GM19193 (cell line): ENCODE data around the gene RANBP3L.
A peak's percentile ranks its signal among the peaks of the same experiment; 100 is the strongest.

ENCODE experiments used
- POLR2A ChIP-seq: IDR thresholded peaks from 4 replicates; pipeline ENCODE4 v1.6.1; 2011; ENCODE audit not compliant: insufficient read depth, insufficient read length; ENCODE audit errors: extremely low read depth

RANBP3L gene

GRCh38 chr5:36264202-36264760 lies 37.4 kb downstream of the RANBP3L start:
- TF ChIP-seq POLR2A, result no peak

DNA sequence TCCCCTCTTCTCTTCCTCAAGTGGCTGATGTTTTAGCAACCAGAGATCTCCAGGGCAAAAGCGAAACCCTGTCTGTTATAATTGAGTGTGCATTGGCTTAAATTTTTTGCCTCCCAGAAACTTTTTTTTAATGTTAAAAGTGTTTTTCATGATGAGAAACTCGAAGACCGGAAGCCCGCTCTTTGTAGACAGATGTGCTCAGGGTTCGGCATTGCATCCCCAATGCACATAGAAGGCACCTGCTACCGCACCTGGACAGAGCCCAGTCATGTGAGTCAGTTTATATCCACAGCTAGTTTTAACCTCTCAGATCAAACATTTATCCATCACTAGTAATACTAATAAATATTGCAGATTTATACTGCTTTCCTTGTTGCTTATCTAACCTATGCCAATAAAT lies 40.5 kb downstream of the RANBP3L start:
- no peak for TF ChIP-seq POLR2A

DNA sequence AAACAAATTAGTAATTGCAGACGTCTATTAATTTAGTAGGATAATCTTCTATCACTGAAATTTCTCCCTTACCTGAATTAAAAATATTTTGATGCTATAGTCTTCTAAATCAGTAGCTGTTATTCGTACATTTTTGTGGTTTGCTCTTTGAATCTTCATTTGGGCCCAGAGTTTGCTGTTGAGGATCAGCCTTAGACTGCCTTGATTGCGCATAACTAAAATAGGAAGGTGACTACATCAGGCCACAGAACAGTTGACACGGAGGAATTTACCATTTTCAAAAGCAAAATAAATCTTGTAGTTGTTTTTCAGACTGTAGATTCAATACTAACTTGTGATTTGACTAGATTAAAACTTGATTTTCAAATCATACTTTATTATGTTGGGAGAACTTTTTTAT lies 48.1 kb downstream of the RANBP3L start:
- TF ChIP-seq POLR2A, result no peak

GRCh38 chr5:36252722-36253365 lies 48.9 kb downstream of the RANBP3L start:
- no peak for TF ChIP-seq POLR2A

DNA sequence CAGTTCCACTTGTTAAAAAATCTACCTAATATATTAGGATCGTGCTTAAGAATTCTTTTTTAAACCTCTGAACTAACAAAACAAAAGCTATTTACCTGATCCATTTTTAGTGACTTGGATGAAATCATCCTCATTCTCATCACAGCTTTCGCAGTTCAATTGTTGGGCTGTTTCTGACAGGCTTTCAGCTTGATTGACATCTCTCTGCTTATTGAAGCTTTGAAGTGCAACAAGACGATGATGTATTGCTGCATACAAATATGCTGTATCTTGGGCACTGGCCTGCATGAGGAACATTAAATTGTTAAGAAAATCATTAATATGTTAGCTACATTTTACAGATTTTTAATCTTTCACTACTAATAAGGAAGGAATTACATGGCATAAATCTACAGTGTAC lies 50.5 kb downstream of the RANBP3L start:
- no peak for TF ChIP-seq POLR2A

- TF ChIP-seq POLR2A, result no peak
These were observed 51.3 kb downstream of the RANBP3L start for GRCh38 chr5:36250427-36250826.

GRCh38 chr5:36246036-36246800 lies 55.5 kb downstream of the RANBP3L start:
- TF ChIP-seq POLR2A, result no peak

DNA sequence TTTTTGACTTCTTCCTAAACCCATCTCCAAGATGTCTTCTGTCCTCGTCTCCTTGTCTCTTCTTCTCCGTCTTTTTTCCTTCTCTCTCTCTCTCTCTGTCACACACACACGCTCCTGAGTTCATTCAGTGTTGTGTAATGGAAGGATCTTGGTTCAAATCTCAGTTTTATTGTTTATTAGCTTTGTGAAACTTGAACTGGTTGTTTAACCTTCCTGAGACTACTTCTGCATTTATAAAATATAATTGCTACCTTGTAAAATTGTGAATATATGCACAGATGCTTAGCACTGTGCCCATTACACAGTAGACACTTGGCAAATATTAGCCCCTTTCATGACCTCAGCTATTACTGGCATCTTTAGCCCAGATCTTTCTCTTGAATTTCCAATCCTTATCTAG lies 57.6 kb downstream of the RANBP3L start:
- TF ChIP-seq POLR2A, result no peak

DNA sequence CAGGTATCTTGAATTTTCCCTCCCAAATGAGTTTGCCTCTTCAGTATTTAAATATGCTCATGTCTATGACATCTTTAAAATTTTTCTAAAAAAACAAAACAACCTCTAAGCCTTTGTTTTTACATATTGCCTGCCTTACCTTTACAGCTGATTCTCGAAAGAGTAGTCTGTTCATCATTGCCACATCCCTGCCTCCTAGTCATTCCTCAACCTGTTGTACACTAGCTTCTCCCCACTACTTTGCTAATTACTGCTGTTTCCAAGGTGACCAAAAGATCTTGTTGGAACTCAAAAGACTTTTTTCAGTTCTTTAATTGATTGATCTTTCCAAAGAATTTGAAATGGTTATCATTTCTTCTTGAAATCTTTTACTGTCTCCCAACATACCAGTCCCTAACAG lies 58.0 kb downstream of the RANBP3L start:
- TF ChIP-seq POLR2A, result no peak

DNA sequence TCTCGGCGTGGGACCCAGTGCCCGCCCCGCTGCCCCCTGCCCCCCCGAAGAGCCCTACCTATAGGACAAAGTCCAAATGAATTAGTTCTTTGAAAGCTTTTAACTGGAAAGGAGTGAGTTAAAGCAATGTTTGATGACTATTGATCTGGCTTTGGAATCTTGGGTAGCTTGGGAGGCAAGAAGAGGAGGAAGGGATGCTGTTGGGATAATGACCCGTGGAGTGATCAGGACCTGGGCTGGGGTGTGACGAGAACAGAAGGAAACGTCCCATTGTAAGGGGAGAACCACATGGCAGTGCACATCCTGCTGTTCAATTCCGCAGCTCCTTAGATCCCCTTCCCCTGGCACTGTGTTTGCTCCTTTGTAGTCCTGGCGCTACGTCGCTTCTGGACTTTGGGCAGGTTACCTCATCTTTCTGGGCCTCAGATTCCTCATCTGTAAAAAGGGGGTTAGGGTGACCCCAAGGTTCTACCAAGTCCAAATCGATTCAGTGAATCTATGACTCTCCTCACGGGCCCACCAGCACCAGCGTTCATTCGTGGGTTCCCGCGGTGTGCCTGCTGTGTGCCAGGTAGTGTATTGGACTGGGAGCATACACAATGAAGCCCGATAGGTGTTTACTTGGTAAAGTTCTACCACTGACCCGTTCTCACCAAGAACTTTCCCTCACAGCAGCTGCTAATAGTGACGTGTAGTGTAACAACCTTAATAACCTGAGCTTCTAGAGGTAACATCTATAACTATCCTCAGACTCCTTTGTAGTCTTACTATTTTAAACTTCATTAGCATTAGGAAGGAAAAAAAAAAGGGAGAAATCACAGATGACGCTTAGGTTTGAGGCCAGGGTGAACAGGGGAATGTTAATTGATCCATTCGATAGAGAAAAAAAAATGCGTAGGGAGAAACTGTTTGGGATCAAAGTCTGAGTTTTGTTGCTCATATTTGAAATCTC lies 58.9 kb downstream of the RANBP3L start:
- TF ChIP-seq POLR2A, result no peak

DNA sequence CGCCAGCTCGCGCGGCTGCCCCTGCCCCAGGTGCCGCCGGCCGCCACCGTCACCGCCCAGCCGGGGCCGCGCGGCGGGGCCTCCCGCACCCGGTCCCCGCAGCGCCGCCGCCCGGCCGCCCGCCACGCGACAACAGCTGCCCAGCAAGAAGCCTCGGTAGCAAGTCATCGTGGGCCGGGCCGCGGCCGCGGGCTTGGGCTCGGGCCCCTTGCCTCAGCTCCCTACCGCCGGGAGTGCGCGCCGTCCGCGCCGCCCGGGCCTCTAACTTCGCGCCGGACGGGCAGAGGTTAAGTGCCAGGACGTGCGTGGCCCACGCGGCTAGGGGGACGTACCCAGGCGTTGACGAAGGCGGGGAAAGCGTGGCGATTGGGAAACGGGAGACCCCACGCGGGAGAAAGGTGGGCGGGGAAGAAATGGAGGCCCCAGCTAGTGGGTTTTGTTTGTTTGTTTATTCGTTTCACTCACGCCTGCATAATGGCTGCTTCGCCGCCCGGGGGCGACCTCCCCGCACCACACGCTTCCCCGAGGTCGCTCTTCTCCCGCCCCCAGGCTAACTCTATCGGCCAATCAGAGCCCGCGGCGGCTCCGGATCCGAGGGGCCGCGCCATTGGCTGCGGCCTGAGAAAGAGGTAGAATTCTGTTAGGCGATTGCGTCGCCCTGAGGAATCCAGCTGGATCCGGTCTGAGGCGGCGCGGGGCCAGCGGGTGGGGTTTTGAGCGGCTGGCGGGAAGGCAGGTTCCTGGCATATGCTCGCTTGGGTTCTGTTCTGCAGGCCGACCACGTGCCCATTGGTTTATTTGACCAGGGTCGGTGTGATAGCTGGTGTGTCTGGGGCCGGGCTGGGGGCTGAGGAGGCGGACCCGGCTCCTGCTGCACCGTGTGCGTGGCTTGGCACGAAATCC lies 59.8 kb downstream of the RANBP3L start, which contains the start of gene NADK2:
TSS of gene NADK2 (minus strand) at position 295 of the 903 bp plus-strand sequence. CDS start at position 168, 127 bp downstream.
- peak; percentile 66 for TF ChIP-seq POLR2A

DNA sequence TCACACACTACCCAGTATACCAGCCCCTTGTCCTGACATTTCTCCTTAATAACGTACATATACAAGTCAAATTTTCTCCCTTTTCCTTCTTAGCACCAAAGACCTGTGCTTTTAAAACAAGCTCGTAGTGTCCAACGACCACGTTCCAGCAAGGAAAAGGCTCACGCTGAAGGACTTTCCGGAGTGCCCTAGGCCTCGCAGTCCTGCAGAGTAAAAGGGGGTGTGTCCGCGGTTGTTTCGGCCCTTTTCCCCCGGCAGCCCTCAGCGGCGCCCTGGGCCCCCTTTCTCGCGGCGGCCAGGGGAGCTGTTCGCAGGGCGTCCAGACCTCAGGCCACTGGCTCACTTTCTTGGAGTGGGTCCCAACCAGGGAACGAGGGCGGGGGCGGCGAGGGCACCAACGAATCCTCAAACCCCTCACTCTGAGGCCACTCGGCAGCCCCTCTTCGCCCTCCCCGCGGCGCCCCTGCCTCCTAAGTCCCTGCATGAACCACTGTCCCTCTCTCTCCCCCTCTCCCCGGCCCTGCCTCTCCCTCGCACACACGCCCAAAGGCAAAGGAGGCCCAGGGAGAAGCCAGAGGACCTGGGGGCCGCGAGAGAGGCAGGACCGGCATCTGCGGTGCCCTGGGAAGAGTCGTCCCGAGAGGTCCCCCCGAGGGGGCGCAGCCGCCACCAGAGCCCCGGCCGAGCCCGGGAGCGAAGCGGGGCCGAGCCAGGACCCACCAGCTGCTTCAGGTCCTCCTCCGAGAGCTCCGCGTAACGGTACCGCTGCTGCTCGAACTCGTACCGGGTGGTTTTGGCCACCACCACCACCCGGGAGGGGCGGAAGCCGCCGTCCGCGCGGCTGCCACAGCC lies 60.7 kb downstream of the RANBP3L start:
- TF ChIP-seq POLR2A, result no peak
